Loucy (cell line): ENCODE measurements around the gene GLRX.

Experiments used
- H2AFZ ChIP-seq: fragments of 200-600 bp; sonication (generic); 2 replicates; pipeline ENCODE4 v1.6.0; 2016; ENCODE audit warnings: antibody characterized with exemption, mild to moderate bottlenecking, low read length, moderate library complexity
- H3F3A ChIP-seq: fragments of 200-600 bp; 2 replicates; pipeline ENCODE4 v1.6.0; 2016; ENCODE audit warnings: antibody characterized with exemption, low read depth, mild to moderate bottlenecking
- H3K27me3 ChIP-seq: fragments of 200-600 bp; sonication (generic); 2 replicates; pipeline ENCODE4 v1.6.1; 2014; ENCODE audit warnings: low read length, mild to moderate bottlenecking; ENCODE audit not compliant: insufficient read depth, poor library complexity, severe bottlenecking
- H3K36me3 ChIP-seq: fragments of 200-600 bp; sonication (generic); 2 replicates; pipeline ENCODE4 v1.6.1; 2016; ENCODE audit warnings: low read length; ENCODE audit not compliant: insufficient read depth
- H3K4me1 ChIP-seq: fragments of 200-600 bp; sonication (generic); 2 replicates; pipeline ENCODE4 v1.5.1; 2014; ENCODE audit warnings: low read length, mild to moderate bottlenecking; ENCODE audit not compliant: insufficient read depth, poor library complexity, severe bottlenecking
- H3K4me2 ChIP-seq: fragments of 200-600 bp; sonication (generic); 2 replicates; pipeline ENCODE4 v1.6.0; 2014; ENCODE audit warnings: antibody characterized with exemption, low read length, low read depth, mild to moderate bottlenecking; ENCODE audit not compliant: poor library complexity, severe bottlenecking
- H3K4me3 ChIP-seq: fragments of 200-600 bp; sonication (generic); 2 replicates; pipeline ENCODE4 v1.5.1; 2014; ENCODE audit warnings: low read length, mild to moderate bottlenecking, mixed read lengths; ENCODE audit not compliant: poor library complexity, severe bottlenecking
- H3K79me2 ChIP-seq: fragments of 200-600 bp; sonication (generic); 2 replicates; pipeline ENCODE4 v1.6.1; 2014; ENCODE audit warnings: low read length; ENCODE audit not compliant: insufficient read depth
- H3K9ac ChIP-seq: fragments of 200-600 bp; sonication (generic); 2 replicates; pipeline ENCODE4 v1.6.0; 2014; ENCODE audit warnings: mild to moderate bottlenecking, low read depth, low read length, moderate library complexity; ENCODE audit not compliant: poor library complexity, severe bottlenecking
- H3K9me2 ChIP-seq: fragments of 200-600 bp; sonication (generic); replicated peaks from 2 replicates; pipeline ENCODE4 v1.6.1; 2016; ENCODE audit warnings: low read depth, low read length, mixed read lengths
- H3K9me3 ChIP-seq: fragments of 200-600 bp; sonication (generic); 2 replicates; pipeline ENCODE4 v1.6.1; 2014; ENCODE audit warnings: mild to moderate bottlenecking, antibody characterized with exemption, low read length, low read depth; ENCODE audit not compliant: insufficient read depth
- H4K20me1 ChIP-seq: fragments of 200-600 bp; sonication (generic); 2 replicates; pipeline ENCODE4 v1.6.0; 2014; ENCODE audit warnings: antibody characterized with exemption, low read length, mild to moderate bottlenecking; ENCODE audit not compliant: insufficient read depth, poor library complexity, severe bottlenecking
- EZH2phosphoT487 ChIP-seq: fragments of 200-600 bp; IDR thresholded peaks from 2 replicates; pipeline ENCODE4 v1.6.1; 2018; ENCODE audit warnings: antibody characterized with exemption, mild to moderate bottlenecking, moderate library complexity, borderline replicate concordance
- TF ChIP-seq, protein P1 (sequence below): fragments of 200-600 bp; sonication (generic); conservative IDR thresholded peaks from 2 replicates; pipeline ENCODE4 v1.5.1; 2014; ENCODE audit warnings: mild to moderate bottlenecking, antibody characterized with exemption, low read length

GLRX gene

DNA sequence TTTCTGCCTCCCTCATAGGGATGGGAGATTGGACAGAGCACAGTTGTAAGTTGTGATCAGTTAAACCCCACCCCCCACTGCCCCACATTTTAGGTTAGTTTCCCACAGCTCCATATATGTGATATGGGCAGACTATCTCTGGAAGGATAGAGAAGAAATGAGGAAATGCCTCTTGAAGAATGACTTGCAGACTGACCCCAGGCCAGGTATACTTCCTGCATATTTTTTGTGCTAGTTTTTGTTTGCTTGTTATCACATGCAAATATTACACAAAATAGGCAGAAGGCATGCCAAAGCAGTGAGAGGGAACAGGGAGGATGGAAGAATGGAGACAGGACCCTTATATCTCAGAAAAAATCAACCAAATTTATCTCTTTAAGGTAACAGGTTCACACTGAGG lies 10.1 kb upstream of the GLRX start:
- Histone ChIP-seq H3K4me2 (peak overlapping the region; percentile 94), H3K36me3 (no peaks in the 10 kb centered on the region), H2AFZ (no peak overlapping the region), H3K9me3 (no peaks in the 10 kb centered on the region), H4K20me1 (no peaks in the 10 kb centered on the region), H3F3A (no peaks in the 10 kb centered on the region), H3K79me2 (no peaks in the 10 kb centered on the region), H3K4me3 (peak overlapping the region; percentile 69), H3K9ac (peak overlapping the region; percentile 74), H3K27me3 (no peaks in the 10 kb centered on the region), H3K4me1 (peaks cover 54% of the 10 kb centered on the region), H3K9me2 (no peaks in the 10 kb centered on the region)
- TF ChIP-seq, protein P1, sequence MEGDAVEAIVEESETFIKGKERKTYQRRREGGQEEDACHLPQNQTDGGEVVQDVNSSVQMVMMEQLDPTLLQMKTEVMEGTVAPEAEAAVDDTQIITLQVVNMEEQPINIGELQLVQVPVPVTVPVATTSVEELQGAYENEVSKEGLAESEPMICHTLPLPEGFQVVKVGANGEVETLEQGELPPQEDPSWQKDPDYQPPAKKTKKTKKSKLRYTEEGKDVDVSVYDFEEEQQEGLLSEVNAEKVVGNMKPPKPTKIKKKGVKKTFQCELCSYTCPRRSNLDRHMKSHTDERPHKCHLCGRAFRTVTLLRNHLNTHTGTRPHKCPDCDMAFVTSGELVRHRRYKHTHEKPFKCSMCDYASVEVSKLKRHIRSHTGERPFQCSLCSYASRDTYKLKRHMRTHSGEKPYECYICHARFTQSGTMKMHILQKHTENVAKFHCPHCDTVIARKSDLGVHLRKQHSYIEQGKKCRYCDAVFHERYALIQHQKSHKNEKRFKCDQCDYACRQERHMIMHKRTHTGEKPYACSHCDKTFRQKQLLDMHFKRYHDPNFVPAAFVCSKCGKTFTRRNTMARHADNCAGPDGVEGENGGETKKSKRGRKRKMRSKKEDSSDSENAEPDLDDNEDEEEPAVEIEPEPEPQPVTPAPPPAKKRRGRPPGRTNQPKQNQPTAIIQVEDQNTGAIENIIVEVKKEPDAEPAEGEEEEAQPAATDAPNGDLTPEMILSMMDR: no peak
- no peak for TF ChIP-seq EZH2phosphoT487

DNA sequence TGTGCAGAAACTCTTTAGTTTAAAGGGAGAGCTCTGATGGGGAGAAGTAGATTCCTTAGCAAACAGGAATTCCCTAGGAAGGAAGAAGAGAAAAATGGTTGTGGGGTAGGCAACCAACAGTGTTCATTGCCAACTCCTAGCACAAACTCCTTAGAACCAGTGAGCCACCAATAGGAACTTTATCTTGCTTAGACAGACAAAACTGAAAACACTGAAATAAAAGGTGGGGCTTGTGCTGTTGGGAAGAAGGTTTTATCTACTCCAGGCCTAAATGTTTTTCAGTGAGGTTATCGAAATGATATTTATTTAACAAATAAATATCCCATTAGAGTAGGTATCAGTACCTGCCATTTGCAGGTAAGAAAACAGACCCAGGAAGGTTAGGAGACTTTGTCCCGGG lies 7.7 kb upstream of the GLRX start:
- H3K9ac ChIP-seq: no peak overlapping the region
- H3K27me3 ChIP-seq: no peaks in the 10 kb centered on the region
- no peaks in the 10 kb centered on the region for H3K9me2 ChIP-seq
- H3K36me3 ChIP-seq: no peaks in the 10 kb centered on the region
- no peak overlapping the region for H3K4me3 ChIP-seq
- H3K79me2 ChIP-seq: no peaks in the 10 kb centered on the region
- TF ChIP-seq, protein P1: no peak
- no peak for TF ChIP-seq EZH2phosphoT487
- no peak overlapping the region for H2AFZ ChIP-seq
- H4K20me1 ChIP-seq: no peaks in the 10 kb centered on the region
- H3F3A ChIP-seq: no peaks in the 10 kb centered on the region
- no peaks in the 10 kb centered on the region for H3K9me3 ChIP-seq
- H3K4me1 ChIP-seq: peaks cover 41% of the 10 kb centered on the region
- no peak overlapping the region for H3K4me2 ChIP-seq

DNA sequence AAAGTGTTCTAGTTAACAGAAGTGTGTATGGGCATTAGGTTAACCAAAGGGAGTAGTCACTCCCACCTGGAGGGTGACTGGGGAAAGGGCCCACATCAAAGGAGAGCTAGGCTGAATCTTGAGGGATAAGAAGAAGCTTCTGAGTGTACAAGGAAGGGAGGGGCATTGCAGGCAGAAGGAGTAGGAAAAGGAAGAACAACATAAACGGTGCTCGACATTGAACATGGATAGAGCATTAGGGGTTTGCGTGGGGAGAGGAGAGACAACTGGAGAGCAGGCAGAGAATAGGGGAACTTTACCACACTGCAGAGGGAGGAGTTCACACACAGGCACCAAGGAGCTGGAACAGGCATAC lies 5.3 kb upstream of the GLRX start:
- no peaks in the 10 kb centered on the region for H3K9me3 ChIP-seq
- H3F3A ChIP-seq: peaks cover 4% of the 10 kb centered on the region; the same call in 1 of the 2 replicates
- H2AFZ ChIP-seq: no peak overlapping the region
- H3K4me2 ChIP-seq: no peak overlapping the region
- H4K20me1 ChIP-seq: no peaks in the 10 kb centered on the region
- peaks cover 7% of the 10 kb centered on the region; the same call in 1 of the 2 replicates for H3K79me2 ChIP-seq
- H3K9ac ChIP-seq: no peak overlapping the region
- H3K36me3 ChIP-seq: no peaks in the 10 kb centered on the region
- TF ChIP-seq, protein P1: no peak
- TF ChIP-seq EZH2phosphoT487: no peak
- no peaks in the 10 kb centered on the region for H3K9me2 ChIP-seq
- H3K4me3 ChIP-seq: no peak overlapping the region
- peaks cover 44% of the 10 kb centered on the region for H3K4me1 ChIP-seq
- no peaks in the 10 kb centered on the region for H3K27me3 ChIP-seq
